Stimulated activated CD8-positive, alpha-beta memory T cell treated with anti-CD3 and anti-CD28 coated beads, Interleukin-12 subunit alpha, Interleukin-12 subunit beta, amount 100 ng/mL, for 1 hour (primary cell): ENCODE results near the gene NOTUM.

Experiments used
- DNase-seq: peaks from one replicate; pipeline ENCODE4 v3.0.0-alpha.2; 2020; ENCODE audit warnings: low read depth

NOTUM gene

DNA sequence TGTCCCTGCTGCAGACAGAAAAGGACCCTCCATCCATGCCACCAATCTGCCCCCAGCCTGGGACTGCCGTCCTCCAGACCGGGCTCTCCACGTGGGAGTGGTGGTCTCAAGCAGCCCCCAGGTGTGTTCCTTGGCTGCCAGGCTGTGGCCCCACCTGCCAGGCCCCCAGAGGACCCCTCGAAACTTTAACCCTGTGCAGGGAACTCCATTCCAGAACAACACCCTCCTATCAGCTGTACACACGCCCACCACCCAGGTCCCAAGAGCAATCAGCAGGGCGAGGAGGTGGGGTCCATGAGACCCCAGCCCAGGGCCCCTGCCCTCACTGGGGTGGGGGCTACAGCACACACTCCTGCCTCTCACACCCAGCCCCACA is 25.3 kb downstream of the NOTUM start:
- DNase-seq, result no peak

DNA sequence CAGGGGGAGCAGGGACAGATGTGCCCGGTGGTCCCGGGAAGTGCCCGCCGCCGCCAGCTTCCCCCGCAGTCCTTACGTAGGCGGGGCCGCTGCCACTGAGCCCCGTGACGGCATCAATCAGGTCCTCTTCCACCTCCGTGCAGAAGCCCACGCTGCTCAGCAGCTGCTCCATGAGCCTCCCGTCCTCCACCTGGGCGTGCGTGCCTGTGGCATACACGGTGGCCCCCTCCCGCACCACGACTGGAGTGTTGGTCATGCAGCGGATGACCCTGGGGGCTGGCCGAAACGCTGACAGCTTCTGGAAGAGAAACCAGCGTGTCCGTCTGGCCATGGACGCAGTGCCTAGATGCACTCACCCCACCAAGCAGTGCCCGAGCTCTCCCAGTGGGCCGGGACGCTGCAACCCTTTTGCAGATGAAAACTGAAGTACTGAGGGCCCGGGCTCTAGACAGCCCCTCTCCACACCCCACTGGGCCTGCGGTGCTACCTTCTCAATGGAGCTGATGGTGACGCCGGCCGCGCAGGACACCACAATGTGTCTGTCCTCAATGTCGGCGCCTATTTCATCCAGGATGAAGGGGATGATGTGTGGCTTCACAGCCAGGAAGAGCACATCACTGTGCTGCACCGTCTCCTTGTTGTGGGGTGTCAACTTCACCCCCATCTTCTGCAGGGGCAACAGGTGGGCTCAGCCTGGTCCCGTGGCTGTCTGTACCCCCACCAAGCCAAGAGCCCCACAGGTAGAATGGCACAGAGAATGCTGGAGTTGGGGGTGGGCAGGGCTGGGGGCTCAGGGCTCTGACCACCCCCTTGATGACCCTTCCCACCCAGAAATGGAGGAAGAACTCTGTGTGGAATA is 25.9 kb downstream of the NOTUM start:
- DNase-seq, result no peak

DNA sequence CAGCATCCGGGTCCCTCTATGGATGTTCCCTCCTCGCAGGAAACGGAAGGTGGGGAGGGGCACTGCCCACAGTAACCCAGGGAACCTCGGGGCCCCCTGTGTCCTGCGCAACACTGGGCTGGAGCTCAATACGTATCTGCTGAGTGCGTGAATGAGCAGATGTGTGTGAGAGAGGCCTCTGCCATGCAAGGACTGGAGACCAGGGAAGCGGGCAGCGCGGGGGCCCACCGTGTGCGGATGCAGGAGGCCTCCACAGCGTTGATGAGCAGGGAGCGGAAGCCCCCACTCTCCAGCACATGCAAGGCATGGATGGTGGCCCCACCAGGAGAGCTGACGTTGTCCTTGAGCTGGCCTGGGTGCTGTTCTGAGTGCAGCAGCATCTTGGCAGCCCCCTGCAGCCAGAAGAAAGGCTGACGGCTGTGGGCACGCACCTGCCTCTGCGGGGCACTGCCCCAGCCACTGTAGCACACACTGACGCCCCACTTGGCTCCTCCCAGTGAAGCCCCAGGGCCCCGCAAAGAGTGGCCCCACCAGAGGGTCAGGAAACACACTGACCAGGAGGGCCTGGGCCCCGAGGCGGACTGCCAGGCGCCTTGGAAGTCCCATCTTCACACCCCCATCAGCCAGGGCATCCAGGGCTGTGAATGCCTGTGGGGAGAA is 26.8 kb downstream of the NOTUM start:
- DNase-seq, result no peak

DNA sequence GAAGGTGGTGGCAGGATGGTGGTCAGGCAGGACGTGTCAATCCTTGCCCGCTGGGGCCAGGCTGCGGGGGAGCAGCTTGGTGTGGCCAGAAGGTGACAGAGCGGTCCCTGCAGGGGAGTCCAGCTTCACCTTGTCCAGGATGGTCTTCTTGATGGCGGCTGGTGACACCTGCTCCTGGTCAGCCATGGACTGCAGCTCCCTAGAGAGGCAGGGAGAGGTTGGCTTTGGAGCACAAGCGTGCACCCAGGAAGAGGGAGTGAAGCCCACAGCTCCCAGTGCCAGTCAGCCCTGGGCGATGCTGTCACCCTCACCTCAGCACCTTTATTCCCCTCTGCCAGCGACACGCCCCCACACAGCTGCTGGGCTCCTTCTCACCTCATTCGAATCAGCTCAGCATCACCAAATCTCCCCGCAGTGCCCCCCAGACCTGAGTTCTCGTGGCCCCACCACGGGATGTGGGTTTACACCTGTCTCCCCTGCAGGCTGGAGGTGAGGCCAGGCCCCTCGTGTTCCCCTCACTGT is 27.7 kb downstream of the NOTUM start:
- no peak for DNase-seq

DNA sequence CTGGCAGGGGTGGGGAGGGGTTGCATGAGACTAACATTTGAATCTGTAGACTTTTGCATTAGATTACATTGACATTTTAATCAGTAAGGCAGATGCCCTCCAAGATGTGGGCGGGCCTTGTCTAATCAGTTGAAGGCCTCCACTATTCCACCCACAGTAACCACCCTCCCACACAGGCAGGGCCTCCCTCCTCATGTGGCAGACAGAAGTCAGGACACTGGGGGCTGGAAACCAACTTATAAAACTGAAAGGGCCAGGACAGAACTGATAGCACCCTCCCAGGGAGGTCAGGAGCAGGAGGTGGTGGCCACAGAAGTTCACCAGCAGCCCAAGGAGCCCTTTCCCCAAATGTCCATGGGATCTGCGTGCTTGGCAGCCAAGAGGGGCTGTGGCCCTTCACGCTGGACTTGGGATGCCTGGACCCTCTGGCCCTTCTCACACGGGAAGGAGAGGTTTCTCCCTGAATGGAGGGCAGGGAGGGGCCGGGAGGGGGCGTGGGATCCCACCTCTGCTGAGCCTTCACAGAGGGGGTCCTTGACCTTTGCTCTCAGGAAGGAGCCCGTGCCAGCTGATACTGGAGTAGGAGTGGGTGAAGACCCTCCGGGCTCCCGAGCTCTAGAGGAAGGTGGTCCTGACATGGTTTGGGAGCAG is 28.5 kb downstream of the NOTUM start:
- no peak for DNase-seq

GRCh38 chr17:81931557-81932332 is 29.2 kb downstream of the NOTUM start:
- no peak for DNase-seq

DNA sequence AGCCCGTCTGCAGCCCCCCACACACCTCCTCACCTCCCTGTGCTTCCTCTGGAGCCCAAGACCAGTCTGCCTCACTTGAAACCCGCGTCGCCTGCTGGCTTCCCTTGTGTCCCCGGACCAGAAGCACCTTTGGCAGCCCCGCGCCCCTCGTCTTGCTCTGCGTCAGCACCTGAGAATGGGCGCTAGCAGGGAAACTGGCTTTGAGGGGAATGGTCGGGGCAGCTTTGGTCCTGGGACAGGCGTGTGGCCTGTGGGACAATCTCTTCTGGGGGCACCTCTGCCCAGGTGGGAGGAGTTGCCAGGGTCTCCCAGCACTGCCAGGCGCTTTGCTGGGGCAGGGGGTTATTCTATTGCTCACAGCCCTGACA is 29.8 kb downstream of the NOTUM start:
- no peak for DNase-seq

GRCh38 chr17:81930142-81931125 is 30.6 kb downstream of the NOTUM start:
- DNase-seq, result no peak

GRCh38 chr17:81929253-81930141 is 31.5 kb downstream of the NOTUM start:
- no peak for DNase-seq

- DNase-seq, result no peak
Observed at GRCh38 chr17:81928544-81929252, 32.3 kb downstream of the NOTUM start.

DNA sequence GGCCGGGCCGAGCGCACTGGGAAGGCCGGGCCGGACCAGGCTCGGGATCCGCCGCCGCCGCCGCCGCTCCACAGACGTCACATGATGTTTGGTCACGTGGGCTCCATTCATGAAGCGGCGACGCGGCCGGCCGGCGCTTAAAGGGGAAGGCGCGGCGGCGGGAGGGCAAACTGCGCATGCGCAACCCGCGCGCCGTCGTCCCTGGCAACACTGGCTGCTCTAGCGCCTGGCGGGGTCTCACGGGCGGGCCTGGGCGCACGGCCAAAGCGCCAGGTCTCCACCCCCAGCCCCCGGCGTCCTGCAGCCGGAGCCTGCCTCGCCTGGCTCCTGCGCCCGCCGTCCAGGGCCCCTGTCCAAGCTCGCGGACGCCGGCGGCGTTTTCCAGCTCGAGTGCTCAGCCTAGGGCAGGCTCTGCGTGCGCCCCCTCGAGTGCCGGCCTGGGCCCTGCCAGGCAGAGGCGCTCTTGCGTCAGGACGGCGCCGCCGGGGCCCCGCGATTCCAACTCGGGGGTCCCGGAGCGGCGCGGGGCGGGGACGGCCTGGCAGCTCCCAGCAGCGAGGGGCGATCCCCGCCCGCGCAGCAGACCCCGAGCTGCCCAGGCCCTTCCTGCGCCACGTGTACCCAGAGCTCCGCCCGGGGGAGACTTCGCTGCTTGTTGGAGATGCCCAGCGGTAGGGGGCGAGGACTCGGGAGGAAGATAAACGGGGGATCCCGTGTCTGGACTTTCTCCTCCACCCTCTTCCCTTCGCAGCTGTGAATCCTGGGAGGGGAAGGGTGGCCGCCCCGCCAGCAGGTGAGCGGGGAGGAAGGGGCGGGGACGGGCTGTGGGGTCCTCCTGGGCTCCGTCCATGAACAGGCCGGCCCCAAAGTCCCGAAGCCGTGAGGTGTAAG is 33.1 kb downstream of the NOTUM start, which contains the start of gene MAFG:
TSS of gene MAFG (minus strand) at position 83 of the 891 bp plus-strand sequence. CDS start 4,550 bp downstream, outside the sequence.
- peak; percentile 82 for DNase-seq

GRCh38 chr17:81927152-81927652 is 33.8 kb downstream of the NOTUM start:
- DNase-seq, result no peak

GRCh38 chr17:81926451-81927151 is 34.4 kb downstream of the NOTUM start:
- peak; percentile 37 for DNase-seq

DNA sequence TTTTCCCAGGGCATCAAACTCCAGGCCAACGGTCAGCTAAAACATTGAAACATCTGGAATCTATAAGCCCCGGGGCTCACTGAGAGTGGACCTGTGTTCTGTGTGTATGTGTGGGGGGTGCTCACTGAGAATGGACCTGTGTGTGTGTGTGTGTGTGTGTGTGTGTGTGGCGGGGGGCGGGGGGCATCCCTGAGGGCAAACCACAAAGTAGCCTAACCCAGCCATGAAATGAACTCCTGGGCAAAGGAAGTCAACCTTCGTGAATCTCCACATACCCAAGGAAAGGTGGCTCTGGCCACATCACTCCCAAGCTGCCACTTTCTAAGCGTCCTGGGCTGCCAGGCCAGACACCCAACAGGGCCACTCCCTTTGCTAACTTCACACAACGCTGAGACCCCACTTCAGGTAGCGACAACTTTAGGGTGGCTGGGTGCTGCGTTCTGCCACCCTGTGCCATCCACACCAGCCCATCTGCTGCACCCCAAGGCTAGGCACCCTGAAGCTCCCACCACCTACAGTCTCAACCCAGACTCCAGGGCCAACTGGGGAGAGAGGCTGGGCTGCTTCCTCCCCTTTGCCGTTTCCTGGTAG is 35.0 kb downstream of the NOTUM start:
- DNase-seq, result no peak

DNA sequence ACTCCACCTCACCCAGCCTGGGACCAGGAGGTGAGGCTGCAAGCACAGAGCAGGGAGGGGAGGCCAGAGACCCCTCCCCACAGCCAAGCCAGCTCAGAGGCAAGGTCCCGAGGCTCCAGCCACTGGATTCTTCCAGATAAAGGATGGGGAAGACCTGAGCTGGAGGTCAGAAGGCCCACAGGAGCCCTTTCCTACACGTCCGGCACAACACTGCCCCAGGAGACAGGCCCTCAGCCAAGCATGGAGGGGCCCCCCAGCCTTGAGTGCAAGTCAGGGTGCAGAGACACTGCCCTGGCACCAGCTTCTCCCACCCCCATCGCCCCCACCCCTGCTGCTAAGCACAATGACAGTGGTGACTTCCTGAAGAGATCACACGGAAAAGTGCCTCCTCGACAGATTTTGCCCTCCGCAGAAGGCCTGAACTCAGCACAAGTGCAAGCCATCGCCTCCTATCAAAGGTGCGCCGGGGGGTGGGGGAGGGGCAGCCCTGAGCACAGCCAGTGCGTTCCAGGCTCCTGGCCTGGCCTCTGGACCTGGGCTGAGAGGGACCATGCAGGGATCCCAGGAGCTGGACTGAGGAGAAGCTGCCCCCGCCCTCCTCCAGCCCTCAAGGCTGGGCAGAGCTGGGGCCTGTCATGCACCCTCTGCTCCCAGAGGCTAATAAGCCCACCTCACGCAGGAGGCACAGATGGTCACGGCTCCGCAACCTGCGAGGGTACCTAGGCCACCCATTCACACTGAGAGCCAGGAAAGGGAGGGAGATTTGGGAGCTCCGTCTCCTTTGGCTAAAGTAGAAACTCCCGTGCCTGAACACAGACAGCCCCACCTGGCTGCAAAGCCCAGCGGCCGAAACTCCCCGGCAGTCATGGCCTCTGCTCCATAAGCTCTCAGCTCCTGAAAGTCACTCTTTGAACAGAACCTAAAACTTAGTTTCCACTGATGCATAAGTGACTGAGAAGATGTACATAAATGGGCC is 36.1 kb downstream of the NOTUM start:
- no peak for DNase-seq
